Endothelial cell (in vitro differentiated cells): Measurements from ENCODE around the gene HMOX1. TPM values are rescaled to one million over a fixed set of nuclear protein-coding genes. Genes with fewer than 3 reads are reported as not detected.

Experiments
- DNase-seq: peaks from one replicate; pipeline ENCODE4 v3.0.0; 2021; ENCODE audit warnings: low spot score
- H3K27ac Mint-ChIP-seq: one replicate; pipeline ENCODE4 v1.8.0; 2021; ENCODE audit warnings: mixed read lengths, inconsistent platforms; ENCODE audit not compliant: unreplicated experiment
- H3K27me3 Mint-ChIP-seq: one replicate; pipeline ENCODE4 v1.8.0; 2021; ENCODE audit warnings: mild to moderate bottlenecking, moderate library complexity, mixed read lengths, inconsistent platforms; ENCODE audit not compliant: unreplicated experiment
- H3K36me3 Mint-ChIP-seq: one replicate; pipeline ENCODE4 v1.8.0; 2021; ENCODE audit warnings: mild to moderate bottlenecking, low read depth, mixed read lengths, inconsistent platforms; ENCODE audit not compliant: unreplicated experiment
- H3K4me1 Mint-ChIP-seq: one replicate; pipeline ENCODE4 v1.8.0; 2021; ENCODE audit warnings: mild to moderate bottlenecking, mixed read lengths, inconsistent platforms; ENCODE audit not compliant: unreplicated experiment
- H3K4me3 Mint-ChIP-seq: one replicate; pipeline ENCODE4 v1.8.0; 2021; ENCODE audit warnings: mild to moderate bottlenecking, mixed read lengths, inconsistent platforms; ENCODE audit not compliant: unreplicated experiment
- H3K9me3 Mint-ChIP-seq: one replicate; pipeline ENCODE4 v1.8.0; 2021; ENCODE audit warnings: mixed read lengths, inconsistent platforms; ENCODE audit not compliant: unreplicated experiment
- CTCF ChIP-seq: fragments of 200-600 bp; sonication (generic); IDR thresholded peaks from one replicate; pipeline ENCODE4 v1.5.0; 2021; ENCODE audit warnings: antibody characterized with exemption; ENCODE audit not compliant: unreplicated experiment
- total RNA-seq: library from RNA; stranded (reverse); fragmentation: NEBNext Ultra II Directional; extraction: Animal tissue kit (Norgen Biotek cat#: 25700); gene quantifications from one replicate; pipeline ENCODE4 v1.2.1, GENCODE V29; 2021; ENCODE audit not compliant: unreplicated experiment

The HMOX1 gene
- total RNA-seq, 1 donor from 2014 or later: 17.5 TPM

GRCh38 chr22:35347462-35347861, 33.4 kb upstream of the HMOX1 start:
- Mint-ChIP-seq H3K27me3 (peaks cover 2% of the 10 kb centered on the region), H3K9me3 (no peaks in the 10 kb centered on the region), H3K4me3 (no peak overlapping the region), H3K27ac (no peak overlapping the region), H3K36me3 (no peaks in the 10 kb centered on the region), H3K4me1 (peaks cover 4% of the 10 kb centered on the region)
- DNase-seq: no peak
- no peak for TF ChIP-seq CTCF

- DNase-seq: no peak
- H3K4me1 Mint-ChIP-seq: peaks cover 4% of the 10 kb centered on the region
Measured at GRCh38 chr22:35348026-35348590, 32.8 kb upstream of the HMOX1 start.

GRCh38 chr22:35348703-35349102, 32.2 kb upstream of the HMOX1 start:
- no peak overlapping the region for H3K4me3 Mint-ChIP-seq
- DNase-seq: no peak
- H3K4me1 Mint-ChIP-seq: peaks cover 4% of the 10 kb centered on the region
- no peak overlapping the region for H3K27ac Mint-ChIP-seq
- no peaks in the 10 kb centered on the region for H3K36me3 Mint-ChIP-seq
- TF ChIP-seq CTCF: no peak
- H3K27me3 Mint-ChIP-seq: peaks cover 3% of the 10 kb centered on the region
- H3K9me3 Mint-ChIP-seq: no peaks in the 10 kb centered on the region

More at GRCh38 chr22:35348026-35348590, 32.8 kb upstream of the HMOX1 start:
- Mint-ChIP-seq H3K9me3 (no peaks in the 10 kb centered on the region), H3K27me3 (peaks cover 2% of the 10 kb centered on the region), H3K4me3 (no peak overlapping the region), H3K27ac (no peak overlapping the region), H3K36me3 (no peaks in the 10 kb centered on the region)
- no peak for TF ChIP-seq CTCF

GRCh38 chr22:35349368-35349703, 31.6 kb upstream of the HMOX1 start:
- H3K4me3 Mint-ChIP-seq: no peak overlapping the region
- H3K27ac Mint-ChIP-seq: no peak overlapping the region
- H3K9me3 Mint-ChIP-seq: no peaks in the 10 kb centered on the region

More at GRCh38 chr22:35349368-35349703, 31.6 kb upstream of the HMOX1 start:
- DNase-seq: no peak
- Mint-ChIP-seq H3K4me1 (peaks cover 4% of the 10 kb centered on the region), H3K36me3 (no peaks in the 10 kb centered on the region), H3K27me3 (peaks cover 3% of the 10 kb centered on the region)
- no peak for TF ChIP-seq CTCF
